Measurements from ENCODE around the gene RYR2.

GRCh38 chr1:237650809-237651208 lies 608.8 kb downstream of the RYR2 start:
- TF ChIP-seq, protein P1, sequence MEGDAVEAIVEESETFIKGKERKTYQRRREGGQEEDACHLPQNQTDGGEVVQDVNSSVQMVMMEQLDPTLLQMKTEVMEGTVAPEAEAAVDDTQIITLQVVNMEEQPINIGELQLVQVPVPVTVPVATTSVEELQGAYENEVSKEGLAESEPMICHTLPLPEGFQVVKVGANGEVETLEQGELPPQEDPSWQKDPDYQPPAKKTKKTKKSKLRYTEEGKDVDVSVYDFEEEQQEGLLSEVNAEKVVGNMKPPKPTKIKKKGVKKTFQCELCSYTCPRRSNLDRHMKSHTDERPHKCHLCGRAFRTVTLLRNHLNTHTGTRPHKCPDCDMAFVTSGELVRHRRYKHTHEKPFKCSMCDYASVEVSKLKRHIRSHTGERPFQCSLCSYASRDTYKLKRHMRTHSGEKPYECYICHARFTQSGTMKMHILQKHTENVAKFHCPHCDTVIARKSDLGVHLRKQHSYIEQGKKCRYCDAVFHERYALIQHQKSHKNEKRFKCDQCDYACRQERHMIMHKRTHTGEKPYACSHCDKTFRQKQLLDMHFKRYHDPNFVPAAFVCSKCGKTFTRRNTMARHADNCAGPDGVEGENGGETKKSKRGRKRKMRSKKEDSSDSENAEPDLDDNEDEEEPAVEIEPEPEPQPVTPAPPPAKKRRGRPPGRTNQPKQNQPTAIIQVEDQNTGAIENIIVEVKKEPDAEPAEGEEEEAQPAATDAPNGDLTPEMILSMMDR (IDR thresholded peaks at IDR 0.05), result no peak
- TF ChIP-seq EZH2 (IDR thresholded peaks at IDR 0.05; ENCODE audit: borderline replicate concordance, insufficient read depth, low read depth, low read length, poor library complexity, severe bottlenecking), result no peak
